A673 (cell line): Measurements from ENCODE around the gene DPPA5. TPM values are rescaled to one million over a fixed set of nuclear protein-coding genes. Genes with fewer than 3 reads are reported as not detected.

Source experiments
- total RNA-seq: library from RNA; stranded (reverse); gene quantifications from 2 replicates; pipeline ENCODE4 v1.2.3, GENCODE V29; 2021

DPPA5 gene
- total RNA-seq, 1 experiment from 2014 or later = not detected

Other genes starting within 250 kb of the DPPA5 start
- not detected in 2 replicates for gene KHDC1L, start 128.8 kb downstream of the DPPA5 start, total RNA-seq
- gene KHDC1, start 91.1 kb downstream of the DPPA5 start, total RNA-seq = 11.1 TPM in 2 replicates
- gene KHDC3L, start 8.4 kb upstream of the DPPA5 start, total RNA-seq = not detected in 2 replicates
- not detected in 2 replicates for gene OOEP, start 15.6 kb upstream of the DPPA5 start, total RNA-seq
- not detected in 2 replicates for gene DDX43, start 40.6 kb upstream of the DPPA5 start, total RNA-seq
- gene CGAS, start 98.0 kb upstream of the DPPA5 start, total RNA-seq = 4.2 and 4.6 TPM in 2 replicates
- gene MTO1, start 107.5 kb upstream of the DPPA5 start, total RNA-seq = 44.1 and 50.8 TPM in 2 replicates
- gene EEF1A1, start 166.8 kb upstream of the DPPA5 start, total RNA-seq = 9,320 and 9,713 TPM in 2 replicates